NB4 (cell line): ENCODE data around the gene SLC9C2.

Experiments used
- DNase-seq: peaks from one replicate; pipeline ENCODE4 v3.0.0; 2010; ENCODE audit warnings: low read depth
- H3K4me3 ChIP-seq: one replicate; pipeline ENCODE4 v1.5.1; 2011; ENCODE audit warnings: mild to moderate bottlenecking, low read depth, low read length, moderate library complexity
- MYC ChIP-seq: IDR thresholded peaks from 2 replicates; pipeline ENCODE4 v1.6.1; 2011; ENCODE audit warnings: low read depth, low read length
- POLR2A ChIP-seq: IDR thresholded peaks from 2 replicates; pipeline ENCODE4 v1.6.1; 2011; ENCODE audit warnings: mild to moderate bottlenecking; ENCODE audit not compliant: insufficient read length; ENCODE audit errors: extremely low read depth
- TF ChIP-seq, protein P1 (sequence below): IDR thresholded peaks from one replicate; pipeline ENCODE4 v1.5.1; 2012; ENCODE audit warnings: low read depth, low read length
- TF ChIP-seq, protein P2 (sequence below): IDR thresholded peaks from 2 replicates; pipeline ENCODE4 v1.6.1; 2011; ENCODE audit warnings: low read depth, low read length

SLC9C2 gene

DNA sequence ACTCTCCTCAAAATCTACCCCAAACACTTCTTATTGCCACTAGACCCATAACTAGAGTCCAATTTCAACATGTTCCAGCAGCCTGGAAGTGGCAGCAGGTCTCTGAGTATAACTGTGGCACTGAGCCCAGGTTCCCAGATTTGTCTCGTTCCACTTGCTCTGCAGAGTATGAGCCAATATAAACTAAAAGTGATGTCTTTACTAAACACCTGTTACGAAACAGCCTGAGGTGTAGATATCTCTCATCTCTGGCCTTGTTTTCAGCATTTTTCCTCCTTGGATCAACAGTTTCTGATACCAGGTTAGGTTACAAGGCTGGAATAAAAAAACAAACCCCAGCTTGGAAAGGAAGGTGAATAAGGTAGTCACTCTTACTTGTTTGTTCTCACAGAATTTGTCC, 150.9 kb downstream of the SLC9C2 start:
- TF ChIP-seq, protein P1, sequence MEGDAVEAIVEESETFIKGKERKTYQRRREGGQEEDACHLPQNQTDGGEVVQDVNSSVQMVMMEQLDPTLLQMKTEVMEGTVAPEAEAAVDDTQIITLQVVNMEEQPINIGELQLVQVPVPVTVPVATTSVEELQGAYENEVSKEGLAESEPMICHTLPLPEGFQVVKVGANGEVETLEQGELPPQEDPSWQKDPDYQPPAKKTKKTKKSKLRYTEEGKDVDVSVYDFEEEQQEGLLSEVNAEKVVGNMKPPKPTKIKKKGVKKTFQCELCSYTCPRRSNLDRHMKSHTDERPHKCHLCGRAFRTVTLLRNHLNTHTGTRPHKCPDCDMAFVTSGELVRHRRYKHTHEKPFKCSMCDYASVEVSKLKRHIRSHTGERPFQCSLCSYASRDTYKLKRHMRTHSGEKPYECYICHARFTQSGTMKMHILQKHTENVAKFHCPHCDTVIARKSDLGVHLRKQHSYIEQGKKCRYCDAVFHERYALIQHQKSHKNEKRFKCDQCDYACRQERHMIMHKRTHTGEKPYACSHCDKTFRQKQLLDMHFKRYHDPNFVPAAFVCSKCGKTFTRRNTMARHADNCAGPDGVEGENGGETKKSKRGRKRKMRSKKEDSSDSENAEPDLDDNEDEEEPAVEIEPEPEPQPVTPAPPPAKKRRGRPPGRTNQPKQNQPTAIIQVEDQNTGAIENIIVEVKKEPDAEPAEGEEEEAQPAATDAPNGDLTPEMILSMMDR, result no peak
- no peak for TF ChIP-seq POLR2A
- TF ChIP-seq, protein P2, sequence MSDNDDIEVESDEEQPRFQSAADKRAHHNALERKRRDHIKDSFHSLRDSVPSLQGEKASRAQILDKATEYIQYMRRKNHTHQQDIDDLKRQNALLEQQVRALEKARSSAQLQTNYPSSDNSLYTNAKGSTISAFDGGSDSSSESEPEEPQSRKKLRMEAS, result no peak
- no peak for TF ChIP-seq MYC
- DNase-seq, result no peak
- no peak overlapping the region for H3K4me3 ChIP-seq
